PFSK-1 (cell line): ENCODE data around the gene CEP170B.

Source experiments
- POLR2AphosphoS5 ChIP-seq: IDR thresholded peaks from 2 replicates; pipeline ENCODE4 v1.6.1; 2012; ENCODE audit warnings: low read depth, mild to moderate bottlenecking, control low read depth, low read length, moderate library complexity
- REST ChIP-seq, 2 experiments: IDR thresholded peaks; 2 replicates each; pipeline versions ENCODE4 v1.6.1 to v1.8.0; 2011 to 2012; ENCODE audit warnings: low read depth in 2 of 2, low read length in 2 of 2, control low read depth in 1 of 2, inconsistent platforms in 1 of 2, mild to moderate bottlenecking in 1 of 2, moderate library complexity in 1 of 2; ENCODE audit not compliant: insufficient read depth in 1 of 2
- TAF1 ChIP-seq: IDR thresholded peaks from 2 replicates; pipeline ENCODE4 v1.6.1; 2012; ENCODE audit warnings: low read length, control low read depth, borderline replicate concordance; ENCODE audit not compliant: insufficient read depth

DNA sequence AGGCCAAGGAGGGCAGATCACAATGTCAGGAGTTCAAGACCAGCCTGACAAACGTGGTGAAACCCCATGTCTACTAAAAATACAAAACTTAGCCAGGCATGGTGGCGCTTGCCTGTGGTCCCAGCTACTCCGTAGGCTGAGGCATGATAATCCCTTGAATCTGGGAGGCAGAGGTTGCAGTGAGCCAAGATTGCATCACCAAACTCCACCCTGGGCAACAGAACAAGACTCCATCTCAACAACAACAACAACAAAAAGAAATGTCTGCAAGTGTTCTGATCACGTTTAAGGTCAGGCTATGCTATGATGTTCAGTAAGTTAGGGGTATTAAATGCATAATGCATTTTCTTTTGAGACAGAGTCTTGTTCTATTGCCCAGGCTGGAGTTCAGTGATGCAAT lies 52.9 kb downstream of the CEP170B start:
- TF ChIP-seq POLR2AphosphoS5 (no peak), TAF1 (no peak), REST (IDR thresholded peaks at IDR 0.05; ENCODE audit: insufficient read depth in 1 of 2, low read depth in 2 of 2, low read length in 2 of 2) (no peak)
